Panc1 (cell line): ENCODE results near the gene CPZ. TPM values are rescaled to one million over a fixed set of nuclear protein-coding genes. Genes with fewer than 3 reads are reported as not detected.

Source experiments
- ATAC-seq: fragments of 200-7000 bp; cut with Tn5 transposase; 2 replicates; pipeline ENCODE4 v1.9.1; 2020; ENCODE audit warnings: mild to moderate bottlenecking, moderate library complexity
- BruUV-seq: library from RNA; stranded (reverse); fragments of 400-500 nt; replicated peaks from 2 replicates; lab custom pipeline; 2021; lab: Mats Ljungman, UMichigan
- CTCF ChIA-PET: fragments of 300-600 bp; sonication (Branson Sonifier 250); formaldehyde crosslinking; loops from one replicate; lab custom pipeline; 2022; ENCODE audit warnings: antibody characterized with exemption; lab: Charles Lee
- POLR2A ChIA-PET: fragments of 300-600 bp; sonication (Branson Sonifier 250); formaldehyde crosslinking; loops from one replicate; lab custom pipeline; 2022; ENCODE audit warnings: antibody characterized with exemption; lab: Charles Lee
- DNase-seq: peaks from one replicate; pipeline ENCODE4 v3.0.0-alpha.2; 2010; ENCODE audit warnings: low read depth, low spot score
- H3K27ac ChIP-seq: 2 replicates; pipeline ENCODE4 v1.5.1; 2011; ENCODE audit warnings: mild to moderate bottlenecking, low read length, inconsistent platforms
- H3K27me3 ChIP-seq: fragments of 200-500 bp; sonication (Bioruptor generic); 2 replicates; pipeline ENCODE4 v1.6.0; 2014; ENCODE audit warnings: low read length, inconsistent platforms; ENCODE audit not compliant: control insufficient read depth, insufficient read depth
- H3K36me3 ChIP-seq: fragments of 200-500 bp; sonication (Bioruptor generic); 2 replicates; pipeline ENCODE4 v1.5.1; 2014; ENCODE audit warnings: inconsistent platforms, mild to moderate bottlenecking, low read length, moderate library complexity; ENCODE audit not compliant: control insufficient read depth, insufficient read depth
- H3K4me1 ChIP-seq: 2 replicates; pipeline ENCODE4 v1.5.1; 2011; ENCODE audit warnings: inconsistent platforms, mild to moderate bottlenecking, low read length, moderate library complexity; ENCODE audit not compliant: control insufficient read depth, insufficient read depth
- H3K4me3 ChIP-seq, 2 experiments: 2 replicates each; pipeline ENCODE4 v1.5.1; 2011 to 2012; ENCODE audit warnings: low read depth in 2 of 2, low read length in 2 of 2, mild to moderate bottlenecking in 2 of 2, inconsistent platforms in 1 of 2, moderate library complexity in 1 of 2
- H3K9me3 ChIP-seq: fragments of 200-500 bp; sonication (Bioruptor generic); 2 replicates; pipeline ENCODE4 v1.5.1; 2014; ENCODE audit warnings: low read depth, mild to moderate bottlenecking, inconsistent platforms, low read length, moderate library complexity; ENCODE audit not compliant: control insufficient read depth, insufficient read depth
- POLR2AphosphoS5 ChIP-seq: IDR thresholded peaks from 2 replicates; pipeline ENCODE4 v1.6.1; 2012; ENCODE audit warnings: mild to moderate bottlenecking, low read depth, low read length, moderate library complexity
- SIN3A ChIP-seq: IDR thresholded peaks from 2 replicates; pipeline ENCODE4 v1.6.1; 2012; ENCODE audit warnings: low read depth, mild to moderate bottlenecking, low read length, moderate library complexity, borderline replicate concordance; ENCODE audit not compliant: insufficient read depth
- TCF7L2 ChIP-seq: IDR thresholded peaks from 2 replicates; pipeline ENCODE4 v1.6.1; 2011; ENCODE audit warnings: mild to moderate bottlenecking, low read depth, low read length, inconsistent platforms
- in situ Hi-C: cut with HindIII; loops from 2 replicates; pipeline ENCODE4 v1.10.0; 2016; ENCODE audit warnings: low sequenced_read_pairs, low pct_unique_long_range_greater_than_20kb
- intact Hi-C: fragments of 100-400 bp; cut with micrococcal nuclease; formaldehyde crosslinking; loops from one replicate; pipeline ENCODE4 v1.10.0; 2022; ENCODE audit not compliant: unreplicated experiment
- total RNA-seq: library from RNA; stranded (reverse); gene quantifications from one replicate; pipeline ENCODE4 v1.2.1, GENCODE V29; 2021; ENCODE audit not compliant: unreplicated experiment
- TF ChIP-seq, protein P1 (sequence below): fragments of 450-650 bp; IDR thresholded peaks from 2 replicates; pipeline ENCODE4 v1.5.1; 2017; ENCODE audit warnings: mild to moderate bottlenecking
- TF ChIP-seq, protein P2 (sequence below), 2 experiments: IDR thresholded peaks; 2 replicates each; pipeline ENCODE4 v1.6.1; 2011 to 2012; ENCODE audit warnings: low read depth in 2 of 2, control low read depth in 1 of 2, low read length in 1 of 2, mild to moderate bottlenecking in 1 of 2, moderate library complexity in 1 of 2; ENCODE audit not compliant: insufficient read depth in 1 of 2

CPZ gene
- total RNA-seq, 1 experiment from 2014 or later = 0.15 TPM

DNA sequence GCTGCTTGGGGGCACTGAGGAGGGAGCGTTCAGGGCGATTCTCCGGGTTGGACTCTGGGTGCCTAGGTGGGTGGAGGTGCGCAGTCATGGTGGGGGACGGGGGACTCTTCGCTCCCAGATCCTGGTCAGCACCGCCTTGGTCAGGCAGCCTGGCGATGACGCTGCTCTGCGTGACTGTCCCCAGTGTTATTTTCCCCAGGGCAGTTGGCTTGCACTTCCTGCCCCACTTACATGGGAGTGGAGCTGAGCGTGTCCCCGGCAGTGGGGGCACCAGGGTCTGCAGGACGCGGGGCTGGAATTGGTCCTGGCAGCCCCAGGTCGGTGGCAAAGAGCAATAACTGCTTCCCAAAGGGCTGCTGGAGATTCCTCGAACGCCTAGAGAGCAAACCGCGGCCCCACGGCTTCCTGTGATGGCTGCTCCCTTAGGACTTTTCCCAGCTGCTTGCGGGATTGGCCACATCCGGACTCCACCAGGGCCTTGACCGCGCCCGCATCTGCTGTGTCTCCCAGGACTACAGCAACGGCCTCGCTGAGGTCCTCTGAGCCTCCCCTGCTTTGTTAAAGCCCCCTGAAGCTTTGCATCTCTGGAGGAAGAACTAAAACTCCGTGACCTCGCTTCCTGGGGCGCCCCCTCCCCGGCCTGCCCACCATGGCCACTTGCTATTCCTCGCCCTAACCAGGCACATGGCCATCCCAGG, 47.7 kb upstream of the CPZ start:
- intact Hi-C loops (loop anchor here (5.0 kb wide), 1 partner anchor 73 kb away; no protein-coding TSS in a partner anchor), in situ Hi-C loops (no loop called here)
- no peaks in the 10 kb centered on the region for H3K36me3 ChIP-seq
- H3K4me3 ChIP-seq = no peak overlapping the region
- POLR2A ChIA-PET = no interaction called here
- BruUV-seq = no TSS peak
- no peak for ATAC-seq
- H3K4me1 ChIP-seq = no peaks in the 10 kb centered on the region
- H3K27ac ChIP-seq = no peak overlapping the region
- CTCF ChIA-PET = no interaction called here
- no peaks in the 10 kb centered on the region for H3K9me3 ChIP-seq
- no peak for TF ChIP-seq SIN3A
- DNase-seq = no peak
- H3K27me3 ChIP-seq = no peaks in the 10 kb centered on the region

DNA sequence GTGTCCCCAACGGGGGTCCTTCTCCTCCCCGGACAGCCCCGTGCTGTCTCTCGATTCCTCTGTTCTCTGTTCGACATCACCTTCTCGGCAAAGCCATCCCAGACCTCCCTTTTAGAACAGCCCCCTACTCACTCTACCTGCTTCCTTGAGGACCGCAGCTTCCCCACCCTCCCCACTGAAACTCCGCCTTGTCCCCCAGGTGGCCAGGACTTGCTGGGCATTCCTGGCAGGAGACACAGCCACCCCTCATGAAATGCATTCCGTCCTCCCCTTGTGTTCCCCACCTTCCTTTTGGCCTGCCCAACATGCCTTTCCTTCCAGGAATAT, 47.2 kb upstream of the CPZ start:
- ATAC-seq = no peak
- Histone ChIP-seq H3K36me3 (no peaks in the 10 kb centered on the region), H3K4me3 (no peak overlapping the region), H3K9me3 (no peaks in the 10 kb centered on the region), H3K27ac (no peak overlapping the region), H3K4me1 (no peaks in the 10 kb centered on the region), H3K27me3 (no peaks in the 10 kb centered on the region)
- intact Hi-C loops = loop anchor here (5.0 kb wide), 1 partner anchor 73 kb away; no protein-coding TSS in a partner anchor
- DNase-seq = no peak
- no TSS peak for BruUV-seq
- CTCF ChIA-PET = no interaction called here
- in situ Hi-C loops = no loop called here
- POLR2A ChIA-PET = no interaction called here
- TF ChIP-seq, protein P1, sequence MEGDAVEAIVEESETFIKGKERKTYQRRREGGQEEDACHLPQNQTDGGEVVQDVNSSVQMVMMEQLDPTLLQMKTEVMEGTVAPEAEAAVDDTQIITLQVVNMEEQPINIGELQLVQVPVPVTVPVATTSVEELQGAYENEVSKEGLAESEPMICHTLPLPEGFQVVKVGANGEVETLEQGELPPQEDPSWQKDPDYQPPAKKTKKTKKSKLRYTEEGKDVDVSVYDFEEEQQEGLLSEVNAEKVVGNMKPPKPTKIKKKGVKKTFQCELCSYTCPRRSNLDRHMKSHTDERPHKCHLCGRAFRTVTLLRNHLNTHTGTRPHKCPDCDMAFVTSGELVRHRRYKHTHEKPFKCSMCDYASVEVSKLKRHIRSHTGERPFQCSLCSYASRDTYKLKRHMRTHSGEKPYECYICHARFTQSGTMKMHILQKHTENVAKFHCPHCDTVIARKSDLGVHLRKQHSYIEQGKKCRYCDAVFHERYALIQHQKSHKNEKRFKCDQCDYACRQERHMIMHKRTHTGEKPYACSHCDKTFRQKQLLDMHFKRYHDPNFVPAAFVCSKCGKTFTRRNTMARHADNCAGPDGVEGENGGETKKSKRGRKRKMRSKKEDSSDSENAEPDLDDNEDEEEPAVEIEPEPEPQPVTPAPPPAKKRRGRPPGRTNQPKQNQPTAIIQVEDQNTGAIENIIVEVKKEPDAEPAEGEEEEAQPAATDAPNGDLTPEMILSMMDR = no peak
- TF ChIP-seq, protein P2, sequence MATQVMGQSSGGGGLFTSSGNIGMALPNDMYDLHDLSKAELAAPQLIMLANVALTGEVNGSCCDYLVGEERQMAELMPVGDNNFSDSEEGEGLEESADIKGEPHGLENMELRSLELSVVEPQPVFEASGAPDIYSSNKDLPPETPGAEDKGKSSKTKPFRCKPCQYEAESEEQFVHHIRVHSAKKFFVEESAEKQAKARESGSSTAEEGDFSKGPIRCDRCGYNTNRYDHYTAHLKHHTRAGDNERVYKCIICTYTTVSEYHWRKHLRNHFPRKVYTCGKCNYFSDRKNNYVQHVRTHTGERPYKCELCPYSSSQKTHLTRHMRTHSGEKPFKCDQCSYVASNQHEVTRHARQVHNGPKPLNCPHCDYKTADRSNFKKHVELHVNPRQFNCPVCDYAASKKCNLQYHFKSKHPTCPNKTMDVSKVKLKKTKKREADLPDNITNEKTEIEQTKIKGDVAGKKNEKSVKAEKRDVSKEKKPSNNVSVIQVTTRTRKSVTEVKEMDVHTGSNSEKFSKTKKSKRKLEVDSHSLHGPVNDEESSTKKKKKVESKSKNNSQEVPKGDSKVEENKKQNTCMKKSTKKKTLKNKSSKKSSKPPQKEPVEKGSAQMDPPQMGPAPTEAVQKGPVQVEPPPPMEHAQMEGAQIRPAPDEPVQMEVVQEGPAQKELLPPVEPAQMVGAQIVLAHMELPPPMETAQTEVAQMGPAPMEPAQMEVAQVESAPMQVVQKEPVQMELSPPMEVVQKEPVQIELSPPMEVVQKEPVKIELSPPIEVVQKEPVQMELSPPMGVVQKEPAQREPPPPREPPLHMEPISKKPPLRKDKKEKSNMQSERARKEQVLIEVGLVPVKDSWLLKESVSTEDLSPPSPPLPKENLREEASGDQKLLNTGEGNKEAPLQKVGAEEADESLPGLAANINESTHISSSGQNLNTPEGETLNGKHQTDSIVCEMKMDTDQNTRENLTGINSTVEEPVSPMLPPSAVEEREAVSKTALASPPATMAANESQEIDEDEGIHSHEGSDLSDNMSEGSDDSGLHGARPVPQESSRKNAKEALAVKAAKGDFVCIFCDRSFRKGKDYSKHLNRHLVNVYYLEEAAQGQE (IDR thresholded peaks at IDR 0.05; ENCODE audit: insufficient read depth in 1 of 2, low read depth in 2 of 2, low read length in 1 of 2) = no peak
- TF ChIP-seq TCF7L2 = no peak
- no peak for TF ChIP-seq POLR2AphosphoS5
- no peak for TF ChIP-seq SIN3A

DNA sequence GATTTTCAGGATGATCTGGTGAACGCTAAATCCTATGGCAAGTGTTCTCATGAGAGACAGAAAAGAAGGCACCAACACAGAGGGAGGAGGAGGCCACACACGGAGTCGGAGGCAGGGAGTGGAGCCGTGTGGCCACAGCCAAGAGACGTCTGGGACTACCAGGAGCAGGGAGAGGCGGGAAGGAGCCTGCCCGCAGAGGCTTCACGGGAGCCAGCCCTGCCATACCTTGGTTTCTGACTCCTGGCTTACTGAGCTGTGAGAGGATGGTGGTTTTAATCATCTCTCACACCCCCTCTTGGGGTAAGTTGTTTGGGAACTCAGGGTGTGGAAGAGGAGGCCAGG, 45.8 kb upstream of the CPZ start:
- Histone ChIP-seq H3K9me3 (no peaks in the 10 kb centered on the region), H3K27ac (no peak overlapping the region), H3K27me3 (no peaks in the 10 kb centered on the region), H3K4me3 (no peak overlapping the region), H3K36me3 (no peaks in the 10 kb centered on the region), H3K4me1 (no peaks in the 10 kb centered on the region)
- TF ChIP-seq, protein P1 = no peak
- TF ChIP-seq, protein P2 (IDR thresholded peaks at IDR 0.05; ENCODE audit: insufficient read depth in 1 of 2, low read depth in 2 of 2, low read length in 1 of 2) = no peak
- TF ChIP-seq TCF7L2 (no peak), POLR2AphosphoS5 (no peak), SIN3A (no peak)
- intact Hi-C loops = loop anchor here (5.0 kb wide), 1 partner anchor 74 kb away; no protein-coding TSS in a partner anchor
- no peak for DNase-seq
- no TSS peak for BruUV-seq
- ChIA-PET CTCF (no interaction called here), POLR2A (no interaction called here)
- in situ Hi-C loops = no loop called here
- no peak for ATAC-seq
